ENCODE data around the gene RAB17. TPM values are rescaled to one million over a fixed set of nuclear protein-coding genes. Genes with fewer than 3 reads are reported as not detected.
A peak's percentile ranks its signal among the peaks of the same experiment; 100 is the strongest.

RAB17 gene
- total RNA-seq, 2 donors from 2014 or later = 12.6 to 13.6 TPM

DNA sequence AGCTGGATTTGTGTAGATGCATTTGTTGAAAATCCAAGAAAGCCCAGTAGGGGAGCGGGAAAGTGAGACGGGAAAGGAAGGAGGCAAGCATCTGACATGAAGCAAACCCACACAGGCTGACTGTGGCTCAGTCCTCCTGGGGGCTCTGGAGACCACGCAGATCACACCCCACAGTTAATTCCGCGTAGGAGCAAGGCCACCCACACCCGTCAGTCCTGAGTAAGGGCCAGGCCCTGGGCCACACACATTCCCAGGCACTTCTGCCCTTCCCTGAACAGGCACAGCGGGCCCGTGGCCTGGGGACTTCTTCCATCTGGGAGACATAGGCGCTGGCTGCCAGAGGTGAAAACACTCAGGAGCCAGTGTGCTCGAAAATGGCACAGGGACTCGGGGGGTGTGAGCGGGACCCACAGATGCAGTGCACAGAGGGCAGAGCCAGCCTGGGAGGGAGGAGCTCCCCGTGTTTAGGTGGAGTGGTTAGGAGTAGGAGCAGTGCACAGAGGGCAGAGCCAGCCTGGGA is 43.6 kb downstream of the RAB17 start:
- no peak for DNase-seq (ENCODE audit: low spot score)
- H3K27me3 ChIP-seq (replicated peaks; ENCODE audit: insufficient read depth) = no peaks in the 10 kb centered on the region
- H3K27ac ChIP-seq = no peak overlapping the region
- no peak overlapping the region for H3K4me3 ChIP-seq
- TF ChIP-seq POLR2A (IDR thresholded peaks at IDR 0.05) = no peak
- TF ChIP-seq, protein P1, sequence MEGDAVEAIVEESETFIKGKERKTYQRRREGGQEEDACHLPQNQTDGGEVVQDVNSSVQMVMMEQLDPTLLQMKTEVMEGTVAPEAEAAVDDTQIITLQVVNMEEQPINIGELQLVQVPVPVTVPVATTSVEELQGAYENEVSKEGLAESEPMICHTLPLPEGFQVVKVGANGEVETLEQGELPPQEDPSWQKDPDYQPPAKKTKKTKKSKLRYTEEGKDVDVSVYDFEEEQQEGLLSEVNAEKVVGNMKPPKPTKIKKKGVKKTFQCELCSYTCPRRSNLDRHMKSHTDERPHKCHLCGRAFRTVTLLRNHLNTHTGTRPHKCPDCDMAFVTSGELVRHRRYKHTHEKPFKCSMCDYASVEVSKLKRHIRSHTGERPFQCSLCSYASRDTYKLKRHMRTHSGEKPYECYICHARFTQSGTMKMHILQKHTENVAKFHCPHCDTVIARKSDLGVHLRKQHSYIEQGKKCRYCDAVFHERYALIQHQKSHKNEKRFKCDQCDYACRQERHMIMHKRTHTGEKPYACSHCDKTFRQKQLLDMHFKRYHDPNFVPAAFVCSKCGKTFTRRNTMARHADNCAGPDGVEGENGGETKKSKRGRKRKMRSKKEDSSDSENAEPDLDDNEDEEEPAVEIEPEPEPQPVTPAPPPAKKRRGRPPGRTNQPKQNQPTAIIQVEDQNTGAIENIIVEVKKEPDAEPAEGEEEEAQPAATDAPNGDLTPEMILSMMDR (IDR thresholded peaks at IDR 0.05) = no peak
- no peak for TF ChIP-seq POLR2AphosphoS5 (IDR thresholded peaks at IDR 0.05)
- H3K9me3 ChIP-seq = no peaks in the 10 kb centered on the region
- H3K36me3 ChIP-seq = peaks cover 0 to 5% of the 10 kb centered on the region in 2 donors
- WGBS = 73% methylated on average over 13 of the region's 13 CpGs
- no peaks in the 10 kb centered on the region for H3K4me1 ChIP-seq (replicated peaks)
- intact Hi-C loops (cut with DNase I) = no loop called here

DNA sequence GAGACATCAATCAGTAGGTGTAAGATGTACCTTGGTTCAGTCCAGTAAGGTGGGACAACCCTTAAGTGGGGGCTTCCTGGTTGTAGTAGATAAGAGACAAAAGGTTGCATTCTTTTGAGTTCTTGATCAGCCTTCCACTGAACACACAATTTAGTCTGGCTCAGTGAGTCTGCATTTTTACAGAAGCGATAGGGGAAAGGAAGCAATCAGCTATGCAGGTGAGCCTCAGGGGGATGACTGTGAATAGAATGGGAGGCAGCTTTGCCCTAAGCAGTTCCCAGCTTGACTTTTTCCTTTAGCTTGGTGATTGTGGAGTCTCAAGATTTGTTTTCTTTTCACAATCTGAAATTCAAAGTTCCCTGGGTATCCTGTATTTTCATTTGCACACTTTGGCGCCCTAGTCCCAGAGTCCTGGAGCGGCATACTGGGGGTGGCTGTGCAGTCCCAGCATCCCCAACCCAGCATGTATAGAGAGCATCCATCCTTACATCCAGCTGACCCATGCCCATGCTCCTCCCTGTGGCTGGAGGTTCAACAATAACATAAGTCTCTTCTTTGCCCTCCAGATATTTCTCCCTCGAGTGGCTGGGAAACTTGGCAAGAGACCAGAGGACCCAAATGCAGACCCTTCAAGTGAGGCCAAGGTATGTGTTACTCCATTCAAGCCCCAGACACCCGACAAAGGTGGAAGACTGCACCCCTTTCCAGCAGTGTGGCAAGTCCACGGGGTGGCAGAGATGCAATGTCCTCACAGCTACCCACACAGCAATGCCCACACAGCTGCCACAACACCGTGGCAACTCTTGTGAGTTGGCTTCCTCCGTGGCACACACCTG is 44.3 kb downstream of the RAB17 start:
- no peaks in the 10 kb centered on the region for H3K9me3 ChIP-seq
- no peaks in the 10 kb centered on the region for H3K27me3 ChIP-seq (replicated peaks; ENCODE audit: insufficient read depth)
- TF ChIP-seq POLR2AphosphoS5 (IDR thresholded peaks at IDR 0.05) = no peak
- TF ChIP-seq, protein P1 (IDR thresholded peaks at IDR 0.05) = no peak
- intact Hi-C loops (cut with DNase I) = no loop called here
- H3K36me3 ChIP-seq = peaks cover 0 to 5% of the 10 kb centered on the region in 2 donors
- H3K4me3 ChIP-seq = no peak overlapping the region
- peaks cover under 1% of the 10 kb centered on the region for H3K4me1 ChIP-seq (replicated peaks)
- H3K27ac ChIP-seq = no peak overlapping the region
- no peak for DNase-seq (ENCODE audit: low spot score)
- 76% methylated on average over 8 of the region's 8 CpGs for WGBS

GRCh38 chr2:237542001-237542704 is 48.4 kb downstream of the RAB17 start:
- TF ChIP-seq POLR2AphosphoS5 (IDR thresholded peaks at IDR 0.05) (no peak), POLR2A (IDR thresholded peaks at IDR 0.05) (no peak)
- TF ChIP-seq, protein P1 (IDR thresholded peaks at IDR 0.05) = no peak
- H3K27ac ChIP-seq = peak overlapping the region in 1 of 2 donors; percentile 71
- H3K4me1 ChIP-seq (replicated peaks) = peaks cover 9% of the 10 kb centered on the region
- WGBS = 90% methylated on average over 18 of the region's 18 CpGs
- intact Hi-C loops (cut with DNase I) = no loop called here
- DNase-seq (ENCODE audit: low spot score) = no peak
- H3K4me3 ChIP-seq = no peak overlapping the region
- peaks cover 0 to 5% of the 10 kb centered on the region in 2 donors for H3K36me3 ChIP-seq
- no peaks in the 10 kb centered on the region for H3K27me3 ChIP-seq (replicated peaks; ENCODE audit: insufficient read depth)
- H3K9me3 ChIP-seq = no peaks in the 10 kb centered on the region

GRCh38 chr2:237541243-237541642 is 49.3 kb downstream of the RAB17 start:
- Histone ChIP-seq H3K4me3 (no peak overlapping the region), H3K9me3 (no peaks in the 10 kb centered on the region), H3K4me1 (replicated peaks) (peaks cover 9% of the 10 kb centered on the region), H3K27me3 (replicated peaks; ENCODE audit: insufficient read depth) (no peaks in the 10 kb centered on the region), H3K27ac (peak overlapping the region; percentile 32 to 71), H3K36me3 (no peaks in the 10 kb centered on the region)
- WGBS = 89% methylated on average over 5 of the region's 5 CpGs
- no peak for DNase-seq (ENCODE audit: low spot score)
- intact Hi-C loops (cut with DNase I) = no loop called here
- TF ChIP-seq POLR2A (IDR thresholded peaks at IDR 0.05) (no peak), POLR2AphosphoS5 (IDR thresholded peaks at IDR 0.05) (no peak)
- TF ChIP-seq, protein P1 (IDR thresholded peaks at IDR 0.05) = no peak

Measured in prostate gland (tissue), 2 donors.